Pancreas (tissue), 10 donors: ENCODE data around the gene CCM2L. TPM values are rescaled to one million over a fixed set of nuclear protein-coding genes. Genes with fewer than 3 reads are reported as not detected.

Experiments
- ATAC-seq, 4 donors: fragments of 200-7000 bp; cut with Tn5 transposase; one replicate each; pipeline versions ENCODE4 v1.8.0 to v1.9.1; 2020; ENCODE audit warnings: mild to moderate bottlenecking in 4 of 4, moderate library complexity in 4 of 4
- DNase-seq, 6 donors: peaks; one replicate each; pipeline ENCODE4 v3.0.0-alpha.2; 2020
- FAIRE-seq: peaks from 2 replicates; lab custom pipeline; 2012; peaks lifted over from hg19 to GRCh38; lab: Jason Lieb, UNC
- H3K27ac ChIP-seq, 4 donors: fragments of 200-600 bp; sonication (generic); 1 replicate in 3 of 4; 2 replicates in 1 of 4; pipeline versions ENCODE4 v1.5.0 to v1.8.0; 2020
- H3K27me3 ChIP-seq, 4 donors: fragments of 200-600 bp; one replicate each; pipeline ENCODE4 v1.8.0; 2021
- H3K36me3 ChIP-seq, 3 donors: fragments of 200-600 bp; sonication (generic) in 1 of 3; one replicate each; pipeline versions ENCODE4 v1.5.0 to v1.8.0; 2020 to 2021
- H3K4me1 ChIP-seq, 3 donors: fragments of 200-600 bp; one replicate each; pipeline ENCODE4 v1.8.0; 2021
- H3K4me3 ChIP-seq, 4 donors: fragments of 200-600 bp; sonication (generic) in 2 of 4; one replicate each; pipeline versions ENCODE4 v1.5.0 to v1.8.0; 2020 to 2021
- H3K9me3 ChIP-seq, 4 donors: fragments of 200-600 bp; one replicate each; pipeline ENCODE4 v1.8.0; 2021
- WGBS, 2 donors: extraction: QIAGEN DNeasy Blood & Tissue Kit; methylation state at CpG; one replicate each; pipeline ENCODE4 v1.1.7; 2013; 5-methylcytosine and 5-hydroxymethylcytosine counted together
- intact Hi-C, 3 donors: fragments of 100-400 bp; cut with DNase I; formaldehyde crosslinking; loops; one replicate each; pipeline versions ENCODE4 v1.11.1 to v1.14.2; 2022
- polyA plus RNA-seq, 2 donors: library from polyadenylated mRNA; stranded (reverse); fragments of 200-250 nt; gene quantifications; one replicate each; pipeline ENCODE4 v1.2.3, GENCODE V29; 2013
- total RNA-seq, 6 donors: library from RNA; stranded (reverse); fragmentation: NEBNext Ultra II Directional in 4 of 6; extraction: Animal tissue kit (Norgen Biotek cat#: 25700) in 4 of 6; gene quantifications; one replicate each; pipeline versions ENCODE4 v1.2.1 to v1.2.4, GENCODE V29; 2021 to 2023
- TF ChIP-seq, protein P1 (sequence below), 4 donors: fragments of 200-600 bp; sonication (generic) in 3 of 4; IDR thresholded peaks; one replicate each; pipeline versions ENCODE4 v1.5.0 to v1.8.0; 2021; ENCODE audit warnings: antibody characterized with exemption in 4 of 4
- donor health status: healthy with polysubstance abuse.
- donor health status: DM: no; HTN: no; CAD: no; lungs with moderate emphysema.
- donor health status: DM: no; HTN: no; CAD: no.
- donor health status: control.
- donor health status: control.
- donor health status: Bipolar disorder and iron deficiency.
- donor health status: DM: yes; HTN: yes; CAD: no.
- donor health status: DM: no; HTN: no; CAD: no.
- donor health status: DM: no; HTN: no; CAD: no.
- donor health status: DM: yes; HTN: yes; CAD: no.

CCM2L gene
- total and polyA plus RNA-seq, 8 donors = 0.31 to 6.7 (median 0.98) TPM

DNA sequence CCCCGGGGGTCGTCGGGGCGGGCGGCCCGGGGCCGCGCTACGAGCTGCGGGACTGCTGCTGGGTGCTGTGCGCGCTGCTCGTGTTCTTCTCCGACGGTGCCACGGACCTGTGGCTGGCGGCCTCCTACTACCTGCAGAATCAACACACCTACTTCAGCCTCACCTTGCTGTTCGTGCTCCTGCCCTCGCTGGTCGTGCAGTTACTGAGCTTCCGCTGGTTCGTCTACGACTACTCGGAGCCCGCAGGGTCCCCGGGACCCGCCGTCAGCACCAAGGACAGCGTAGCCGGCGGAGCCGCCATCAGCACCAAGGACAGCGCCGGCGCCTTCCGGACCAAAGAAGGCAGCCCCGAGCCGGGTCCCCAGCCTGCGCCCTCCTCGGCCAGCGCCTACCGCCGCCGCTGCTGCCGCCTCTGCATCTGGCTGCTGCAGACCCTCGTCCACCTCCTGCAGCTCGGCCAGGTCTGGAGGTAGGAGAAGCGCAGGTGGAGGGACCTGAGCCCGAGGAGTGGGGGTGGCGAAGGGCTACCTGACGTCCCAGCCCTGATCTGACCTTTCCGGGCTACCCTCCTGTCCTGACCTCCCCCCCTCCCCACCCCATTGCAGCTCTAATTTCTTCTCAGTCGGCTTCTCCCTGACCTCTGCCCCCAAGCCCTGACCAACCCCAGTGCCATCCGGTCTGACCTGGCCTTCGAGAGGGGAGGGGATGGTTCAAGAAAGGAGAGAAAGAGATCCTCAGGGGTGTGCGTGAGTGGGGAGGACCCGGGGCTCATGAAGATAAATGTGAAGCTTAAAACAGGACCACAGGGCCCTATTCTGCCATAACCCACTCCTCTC, 41.7 kb upstream of the CCM2L start:
- H3K27me3 ChIP-seq = peaks cover 0 to 11% (median 2%) of the 10 kb centered on the region in 4 donors
- peak; percentile 94 to 100 (median 96) for ATAC-seq
- H3K4me1 ChIP-seq = no peaks in the 10 kb centered on the region
- peak; percentile 45 to 92 (median 78) for DNase-seq
- intact Hi-C loops = no loop called here
- WGBS, 2 donors = 3% methylated on average over 30 to 57 of the region's 57 CpGs
- no peak for FAIRE-seq
- H3K9me3 ChIP-seq = no peaks in the 10 kb centered on the region
- peak overlapping the region in 1 of 4 donors; percentile 22 for H3K4me3 ChIP-seq
- H3K27ac ChIP-seq = no peak overlapping the region
- TF ChIP-seq, protein P1, sequence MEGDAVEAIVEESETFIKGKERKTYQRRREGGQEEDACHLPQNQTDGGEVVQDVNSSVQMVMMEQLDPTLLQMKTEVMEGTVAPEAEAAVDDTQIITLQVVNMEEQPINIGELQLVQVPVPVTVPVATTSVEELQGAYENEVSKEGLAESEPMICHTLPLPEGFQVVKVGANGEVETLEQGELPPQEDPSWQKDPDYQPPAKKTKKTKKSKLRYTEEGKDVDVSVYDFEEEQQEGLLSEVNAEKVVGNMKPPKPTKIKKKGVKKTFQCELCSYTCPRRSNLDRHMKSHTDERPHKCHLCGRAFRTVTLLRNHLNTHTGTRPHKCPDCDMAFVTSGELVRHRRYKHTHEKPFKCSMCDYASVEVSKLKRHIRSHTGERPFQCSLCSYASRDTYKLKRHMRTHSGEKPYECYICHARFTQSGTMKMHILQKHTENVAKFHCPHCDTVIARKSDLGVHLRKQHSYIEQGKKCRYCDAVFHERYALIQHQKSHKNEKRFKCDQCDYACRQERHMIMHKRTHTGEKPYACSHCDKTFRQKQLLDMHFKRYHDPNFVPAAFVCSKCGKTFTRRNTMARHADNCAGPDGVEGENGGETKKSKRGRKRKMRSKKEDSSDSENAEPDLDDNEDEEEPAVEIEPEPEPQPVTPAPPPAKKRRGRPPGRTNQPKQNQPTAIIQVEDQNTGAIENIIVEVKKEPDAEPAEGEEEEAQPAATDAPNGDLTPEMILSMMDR (IDR thresholded peaks at IDR 0.05) = no peak
- no peaks in the 10 kb centered on the region for H3K36me3 ChIP-seq

DNA sequence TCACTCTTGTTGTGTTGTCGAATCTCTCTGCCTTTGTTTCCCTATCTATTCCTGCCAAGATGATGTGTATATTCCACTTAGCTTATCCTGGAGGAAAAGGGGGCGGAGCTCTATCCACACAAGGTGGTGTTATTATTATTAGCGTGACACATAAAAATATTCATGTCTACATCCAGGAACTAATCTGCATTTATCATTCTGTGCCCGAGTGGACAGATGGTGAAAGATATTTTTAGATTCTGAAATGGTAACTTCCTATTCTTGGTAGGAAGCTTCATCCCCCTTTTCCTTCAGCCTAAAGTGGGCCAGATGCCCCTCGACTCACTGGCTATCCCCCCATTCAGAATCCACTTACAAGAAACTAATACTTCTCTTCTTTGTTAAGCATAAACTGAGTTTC, 40.2 kb upstream of the CCM2L start:
- H3K27me3 ChIP-seq = peaks cover 0 to 11% (median 2%) of the 10 kb centered on the region in 4 donors
- H3K27ac ChIP-seq = no peak overlapping the region
- no peaks in the 10 kb centered on the region for H3K9me3 ChIP-seq
- no peaks in the 10 kb centered on the region for H3K4me1 ChIP-seq
- intact Hi-C loops = no loop called here
- FAIRE-seq = no peak
- H3K36me3 ChIP-seq = no peaks in the 10 kb centered on the region
- ATAC-seq = no peak
- TF ChIP-seq, protein P1 (IDR thresholded peaks at IDR 0.05) = no peak
- H3K4me3 ChIP-seq = no peak overlapping the region
- DNase-seq = no peak
- WGBS, 2 donors = 39 to 49% methylated on average over 5 of the region's 5 CpGs

- WGBS, 2 donors = 21% methylated on average over 4 of the region's 4 CpGs
- peaks cover 0 to 5% (median 2%) of the 10 kb centered on the region in 4 donors for H3K27me3 ChIP-seq
- no peaks in the 10 kb centered on the region for H3K9me3 ChIP-seq
- TF ChIP-seq, protein P1 (IDR thresholded peaks at IDR 0.05) = no peak
- no peak for FAIRE-seq
- no peaks in the 10 kb centered on the region for H3K4me1 ChIP-seq
- ATAC-seq = no peak
- H3K36me3 ChIP-seq = no peaks in the 10 kb centered on the region
- no peak for DNase-seq
- no peak overlapping the region for H3K27ac ChIP-seq
- no peak overlapping the region for H3K4me3 ChIP-seq
- intact Hi-C loops = no loop called here
These were observed 37.7 kb upstream of the CCM2L start for GRCh38 chr20:31972471-31973021.

- 60 to 81% methylated on average over 2 of the region's 2 CpGs for WGBS, 2 donors
- TF ChIP-seq, protein P1 (IDR thresholded peaks at IDR 0.05) = no peak
- intact Hi-C loops = no loop called here
- no peaks in the 10 kb centered on the region for H3K36me3 ChIP-seq
- no peak overlapping the region for H3K27ac ChIP-seq
- H3K9me3 ChIP-seq = no peaks in the 10 kb centered on the region
- ATAC-seq = no peak
- no peak overlapping the region for H3K4me3 ChIP-seq
- H3K27me3 ChIP-seq = no peaks in the 10 kb centered on the region
- no peaks in the 10 kb centered on the region for H3K4me1 ChIP-seq
- FAIRE-seq = no peak
- no peak for DNase-seq
These were observed 35.9 kb upstream of the CCM2L start for GRCh38 chr20:31974296-31974695.
